Measurements from ENCODE around the gene DUSP1.

DNA sequence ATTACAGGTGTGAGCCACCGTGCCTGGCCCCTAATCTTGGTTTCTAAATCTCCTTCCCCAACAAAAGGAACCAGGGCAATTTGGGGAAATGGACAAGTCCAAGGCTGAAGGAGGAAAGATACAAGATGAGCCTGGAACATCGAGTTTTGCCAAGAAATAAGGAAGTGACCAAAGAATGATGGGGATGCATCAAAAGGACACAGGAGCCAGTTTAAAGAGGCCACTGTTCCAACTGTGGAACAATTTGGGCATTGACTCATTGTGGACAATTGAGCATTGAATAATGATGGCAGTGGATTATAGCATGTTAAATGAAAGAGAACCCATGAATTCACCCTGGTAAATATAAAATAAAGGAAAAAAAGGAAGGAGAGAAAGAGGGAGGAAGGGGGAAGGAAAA lies 47.5 kb downstream of the DUSP1 start:
- TF ChIP-seq, protein P1, sequence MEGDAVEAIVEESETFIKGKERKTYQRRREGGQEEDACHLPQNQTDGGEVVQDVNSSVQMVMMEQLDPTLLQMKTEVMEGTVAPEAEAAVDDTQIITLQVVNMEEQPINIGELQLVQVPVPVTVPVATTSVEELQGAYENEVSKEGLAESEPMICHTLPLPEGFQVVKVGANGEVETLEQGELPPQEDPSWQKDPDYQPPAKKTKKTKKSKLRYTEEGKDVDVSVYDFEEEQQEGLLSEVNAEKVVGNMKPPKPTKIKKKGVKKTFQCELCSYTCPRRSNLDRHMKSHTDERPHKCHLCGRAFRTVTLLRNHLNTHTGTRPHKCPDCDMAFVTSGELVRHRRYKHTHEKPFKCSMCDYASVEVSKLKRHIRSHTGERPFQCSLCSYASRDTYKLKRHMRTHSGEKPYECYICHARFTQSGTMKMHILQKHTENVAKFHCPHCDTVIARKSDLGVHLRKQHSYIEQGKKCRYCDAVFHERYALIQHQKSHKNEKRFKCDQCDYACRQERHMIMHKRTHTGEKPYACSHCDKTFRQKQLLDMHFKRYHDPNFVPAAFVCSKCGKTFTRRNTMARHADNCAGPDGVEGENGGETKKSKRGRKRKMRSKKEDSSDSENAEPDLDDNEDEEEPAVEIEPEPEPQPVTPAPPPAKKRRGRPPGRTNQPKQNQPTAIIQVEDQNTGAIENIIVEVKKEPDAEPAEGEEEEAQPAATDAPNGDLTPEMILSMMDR (conservative IDR thresholded peaks at IDR 0.05 in 1 of 2, IDR thresholded peaks at IDR 0.05 in 1 of 2; ENCODE audit: extremely low read depth in 1 of 2, insufficient read depth in 1 of 2, low read depth in 1 of 2, low read length in 2 of 2) = no peak
- TF ChIP-seq EZH2 (IDR thresholded peaks at IDR 0.05; ENCODE audit: borderline replicate concordance, low read length) = no peak

All from mammary epithelial cell (primary cell).